Breast epithelium (tissue), 4 donors: ENCODE measurements around the gene KCNQ5. TPM values are rescaled to one million over a fixed set of nuclear protein-coding genes. Genes with fewer than 3 reads are reported as not detected.
A peak's percentile ranks its signal among the peaks of the same experiment; 100 is the strongest.

Source experiments
- DNase-seq, 2 donors: peaks; one replicate each; pipeline ENCODE4 v3.0.0-alpha.2; 2019; ENCODE audit warnings: low spot score in 2 of 2
- H3K27ac ChIP-seq, 2 donors: fragments of 200-600 bp; sonication (generic) in 1 of 2; one replicate each; pipeline ENCODE4 v1.5.1; 2016 to 2019; ENCODE audit warnings: mild to moderate bottlenecking in 1 of 2
- H3K27me3 ChIP-seq, 2 donors: fragments of 200-600 bp; sonication (generic) in 1 of 2; one replicate each; pipeline versions ENCODE4 v1.5.1 to v1.6.0; 2017 to 2019; ENCODE audit warnings: control low read depth in 1 of 2, mild to moderate bottlenecking in 1 of 2
- H3K36me3 ChIP-seq: fragments of 200-600 bp; one replicate; pipeline ENCODE4 v1.5.1; 2019
- H3K4me1 ChIP-seq, 2 donors: fragments of 200-600 bp; sonication (generic); one replicate each; pipeline ENCODE4 v1.5.1; 2016 to 2019; ENCODE audit warnings: control low read depth in 1 of 2
- H3K4me3 ChIP-seq, 3 donors: fragments of 200-600 bp; sonication (generic); 1 replicate in 2 of 3; 2 replicates in 1 of 3; pipeline ENCODE4 v1.5.1; 2016 to 2019; ENCODE audit warnings: mild to moderate bottlenecking in 3 of 3, moderate library complexity in 2 of 3
- H3K9me3 ChIP-seq, 2 donors: fragments of 200-600 bp; sonication (generic) in 1 of 2; one replicate each; pipeline ENCODE4 v1.5.1; 2016 to 2019; ENCODE audit warnings: control low read depth in 1 of 2
- POLR2A ChIP-seq: fragments of 450-650 bp; IDR thresholded peaks from one replicate; pipeline ENCODE4 v1.6.1; 2016; ENCODE audit warnings: antibody characterized with exemption, mild to moderate bottlenecking, moderate library complexity
- POLR2AphosphoS5 ChIP-seq, 3 donors: sonication (generic); formaldehyde crosslinking; IDR thresholded peaks; one replicate each; pipeline ENCODE4 v1.6.1; 2017; ENCODE audit warnings: antibody characterized with exemption in 3 of 3
- intact Hi-C: fragments of 100-400 bp; cut with DNase I; formaldehyde crosslinking; loops from one replicate; pipeline ENCODE4 v1.15.1; 2023; ENCODE audit warnings: low total_unique reads
- total RNA-seq, 3 donors: library from RNA; depleted of rRNA; stranded (reverse); fragments of >200 nt; gene quantifications; one replicate each; pipeline ENCODE4 v1.1.0, GENCODE V29; 2016
- TF ChIP-seq, protein P1 (sequence below), 3 donors: fragments of 450-650 bp; IDR thresholded peaks; one replicate each; pipeline ENCODE4 v1.5.1; 2016 to 2017; ENCODE audit warnings: antibody characterized with exemption in 3 of 3, mild to moderate bottlenecking in 3 of 3, moderate library complexity in 3 of 3

The KCNQ5 gene
- total RNA-seq, 3 donors from 2014 or later = 0.16 to 1.0 (median 0.33) TPM

GRCh38 chr6:72715119-72715518, 93.3 kb downstream of the KCNQ5 start:
- Histone ChIP-seq H3K27ac (peak overlapping the region in 1 of 2 donors; percentile 25), H3K27me3 (no peaks in the 10 kb centered on the region), H3K9me3 (no peaks in the 10 kb centered on the region), H3K36me3 (no peaks in the 10 kb centered on the region), H3K4me3 (no peak overlapping the region), H3K4me1 (no peaks in the 10 kb centered on the region)
- no peak for DNase-seq
- intact Hi-C loops = no loop called here
- TF ChIP-seq, protein P1, sequence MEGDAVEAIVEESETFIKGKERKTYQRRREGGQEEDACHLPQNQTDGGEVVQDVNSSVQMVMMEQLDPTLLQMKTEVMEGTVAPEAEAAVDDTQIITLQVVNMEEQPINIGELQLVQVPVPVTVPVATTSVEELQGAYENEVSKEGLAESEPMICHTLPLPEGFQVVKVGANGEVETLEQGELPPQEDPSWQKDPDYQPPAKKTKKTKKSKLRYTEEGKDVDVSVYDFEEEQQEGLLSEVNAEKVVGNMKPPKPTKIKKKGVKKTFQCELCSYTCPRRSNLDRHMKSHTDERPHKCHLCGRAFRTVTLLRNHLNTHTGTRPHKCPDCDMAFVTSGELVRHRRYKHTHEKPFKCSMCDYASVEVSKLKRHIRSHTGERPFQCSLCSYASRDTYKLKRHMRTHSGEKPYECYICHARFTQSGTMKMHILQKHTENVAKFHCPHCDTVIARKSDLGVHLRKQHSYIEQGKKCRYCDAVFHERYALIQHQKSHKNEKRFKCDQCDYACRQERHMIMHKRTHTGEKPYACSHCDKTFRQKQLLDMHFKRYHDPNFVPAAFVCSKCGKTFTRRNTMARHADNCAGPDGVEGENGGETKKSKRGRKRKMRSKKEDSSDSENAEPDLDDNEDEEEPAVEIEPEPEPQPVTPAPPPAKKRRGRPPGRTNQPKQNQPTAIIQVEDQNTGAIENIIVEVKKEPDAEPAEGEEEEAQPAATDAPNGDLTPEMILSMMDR (IDR thresholded peaks at IDR 0.05) = no peak
- TF ChIP-seq POLR2AphosphoS5 (IDR thresholded peaks at IDR 0.05) (no peak), POLR2A (no peak)

- no peak for DNase-seq
Observed at GRCh38 chr6:72716916-72717315, 95.1 kb downstream of the KCNQ5 start.

GRCh38 chr6:72720464-72720863, 98.6 kb downstream of the KCNQ5 start:
- DNase-seq = no peak
- H3K36me3 ChIP-seq = no peaks in the 10 kb centered on the region
- no peak overlapping the region for H3K4me3 ChIP-seq
- intact Hi-C loops = no loop called here
- no peak overlapping the region for H3K27ac ChIP-seq
- H3K9me3 ChIP-seq = no peaks in the 10 kb centered on the region
- H3K4me1 ChIP-seq = no peaks in the 10 kb centered on the region
- no peaks in the 10 kb centered on the region for H3K27me3 ChIP-seq
- TF ChIP-seq, protein P1 (IDR thresholded peaks at IDR 0.05) = no peak
- no peak for TF ChIP-seq POLR2AphosphoS5 (IDR thresholded peaks at IDR 0.05)
- TF ChIP-seq POLR2A = no peak

More at GRCh38 chr6:72716916-72717315, 95.1 kb downstream of the KCNQ5 start:
- intact Hi-C loops = no loop called here
- Histone ChIP-seq H3K27ac (no peak overlapping the region), H3K27me3 (no peaks in the 10 kb centered on the region), H3K36me3 (no peaks in the 10 kb centered on the region), H3K4me1 (no peaks in the 10 kb centered on the region), H3K9me3 (no peaks in the 10 kb centered on the region), H3K4me3 (no peak overlapping the region)
- TF ChIP-seq POLR2AphosphoS5 (IDR thresholded peaks at IDR 0.05) (no peak), POLR2A (no peak)
- TF ChIP-seq, protein P1 (IDR thresholded peaks at IDR 0.05) = no peak

DNA sequence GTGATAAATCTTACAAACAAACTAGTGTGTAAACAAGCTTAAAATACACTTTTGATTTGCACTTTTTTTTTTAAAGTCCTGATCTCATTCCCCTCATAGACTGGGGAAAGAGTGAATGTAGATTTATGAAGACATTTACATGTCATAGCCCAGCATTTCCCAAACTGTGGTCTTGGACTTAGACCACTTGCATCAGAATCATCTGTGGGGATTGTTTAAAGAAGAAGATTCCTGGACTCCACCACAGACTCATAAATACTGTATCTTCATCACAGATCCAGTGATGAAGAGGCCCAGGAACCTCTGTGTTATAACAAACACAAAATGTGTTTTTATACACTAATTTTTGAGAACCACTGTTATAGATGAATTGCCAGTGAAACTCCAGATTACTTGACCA, 99.5 kb downstream of the KCNQ5 start:
- intact Hi-C loops = no loop called here
- no peaks in the 10 kb centered on the region for H3K9me3 ChIP-seq
- no peaks in the 10 kb centered on the region for H3K4me1 ChIP-seq
- H3K4me3 ChIP-seq = no peak overlapping the region
- no peaks in the 10 kb centered on the region for H3K27me3 ChIP-seq
- TF ChIP-seq POLR2A (no peak), POLR2AphosphoS5 (IDR thresholded peaks at IDR 0.05) (no peak)
- TF ChIP-seq, protein P1 (IDR thresholded peaks at IDR 0.05) = no peak
- H3K27ac ChIP-seq = no peak overlapping the region
- no peaks in the 10 kb centered on the region for H3K36me3 ChIP-seq
- DNase-seq = no peak

GRCh38 chr6:72724545-72724944, 102.7 kb downstream of the KCNQ5 start:
- H3K4me3 ChIP-seq = no peak overlapping the region
- no peak for DNase-seq
- H3K36me3 ChIP-seq = no peaks in the 10 kb centered on the region
- TF ChIP-seq POLR2AphosphoS5 (IDR thresholded peaks at IDR 0.05) (no peak), POLR2A (no peak)
- TF ChIP-seq, protein P1 (IDR thresholded peaks at IDR 0.05) = no peak
- intact Hi-C loops = no loop called here
- no peaks in the 10 kb centered on the region for H3K9me3 ChIP-seq
- H3K27me3 ChIP-seq = no peaks in the 10 kb centered on the region
- H3K27ac ChIP-seq = no peak overlapping the region
- no peaks in the 10 kb centered on the region for H3K4me1 ChIP-seq
